Measurements from ENCODE around the gene RASSF8. TPM values are rescaled to one million over a fixed set of nuclear protein-coding genes. Genes with fewer than 3 reads are reported as not detected.

Gene RASSF8
- total RNA-seq, 1 donor from 2014 or later: 85.7 TPM

GRCh38 chr12:26000898-26001297, 42.4 kb downstream of the RASSF8 start:
- ATAC-seq (peak; percentile 19), DNase-seq (no peak)
- intact Hi-C loops (cut with DNase I): no loop called here
- Histone ChIP-seq H3K9me3 (no peaks in the 10 kb centered on the region), H3K27me3 (no peaks in the 10 kb centered on the region), H3K4me1 (peaks cover 7% of the 10 kb centered on the region), H3K27ac (no peak overlapping the region), H3K4me3 (no peak overlapping the region), H3K36me3 (no peaks in the 10 kb centered on the region)
- no peak for TF ChIP-seq CTCF (IDR thresholded peaks at IDR 0.05)

- Histone ChIP-seq H3K4me1 (peaks cover 3% of the 10 kb centered on the region), H3K27me3 (no peaks in the 10 kb centered on the region), H3K4me3 (no peak overlapping the region), H3K9me3 (no peaks in the 10 kb centered on the region), H3K27ac (no peak overlapping the region), H3K36me3 (no peaks in the 10 kb centered on the region)
- ATAC-seq: no peak
- intact Hi-C loops (cut with DNase I): no loop called here
- DNase-seq: no peak
- TF ChIP-seq CTCF (IDR thresholded peaks at IDR 0.05): no peak
Measured at GRCh38 chr12:26001530-26001929, 43.0 kb downstream of the RASSF8 start.

- H3K4me3 ChIP-seq: no peak overlapping the region
- no peaks in the 10 kb centered on the region for H3K36me3 ChIP-seq
- no peaks in the 10 kb centered on the region for H3K9me3 ChIP-seq
- no peak for TF ChIP-seq CTCF (IDR thresholded peaks at IDR 0.05)
- H3K27me3 ChIP-seq: no peaks in the 10 kb centered on the region
- intact Hi-C loops (cut with DNase I): no loop called here
- ATAC-seq (no peak), DNase-seq (no peak)
- no peak overlapping the region for H3K27ac ChIP-seq
- no peaks in the 10 kb centered on the region for H3K4me1 ChIP-seq
Measured at GRCh38 chr12:26003065-26003464, 44.6 kb downstream of the RASSF8 start.

- H3K27ac ChIP-seq: no peak overlapping the region
- H3K9me3 ChIP-seq: no peaks in the 10 kb centered on the region
- H3K27me3 ChIP-seq: no peaks in the 10 kb centered on the region
- DNase-seq: no peak
- intact Hi-C loops (cut with DNase I): no loop called here
- no peak for TF ChIP-seq CTCF (IDR thresholded peaks at IDR 0.05)
- ATAC-seq: no peak
- peaks cover 24% of the 10 kb centered on the region for H3K4me1 ChIP-seq
- H3K36me3 ChIP-seq: no peaks in the 10 kb centered on the region
- H3K4me3 ChIP-seq: no peak overlapping the region
Measured at GRCh38 chr12:26007566-26007965, 49.1 kb downstream of the RASSF8 start.

- Histone ChIP-seq H3K36me3 (no peaks in the 10 kb centered on the region), H3K4me3 (no peak overlapping the region), H3K4me1 (peaks cover 24% of the 10 kb centered on the region), H3K9me3 (no peaks in the 10 kb centered on the region), H3K27me3 (no peaks in the 10 kb centered on the region), H3K27ac (peak overlapping the region; percentile 25)
- intact Hi-C loops (cut with DNase I): no loop called here
- TF ChIP-seq CTCF (IDR thresholded peaks at IDR 0.05): no peak
- no peak for DNase-seq
- no peak for ATAC-seq
Measured at GRCh38 chr12:26009593-26009992, 51.1 kb downstream of the RASSF8 start.

GRCh38 chr12:26010293-26010821, 51.9 kb downstream of the RASSF8 start:
- intact Hi-C loops (cut with DNase I): no loop called here
- no peak for TF ChIP-seq CTCF (IDR thresholded peaks at IDR 0.05)
- no peak overlapping the region for H3K4me3 ChIP-seq
- peak overlapping the region; percentile 25 for H3K27ac ChIP-seq
- no peaks in the 10 kb centered on the region for H3K9me3 ChIP-seq
- ATAC-seq (peak; percentile 23), DNase-seq (no peak)
- H3K36me3 ChIP-seq: no peaks in the 10 kb centered on the region
- H3K27me3 ChIP-seq: no peaks in the 10 kb centered on the region
- H3K4me1 ChIP-seq: peaks cover 24% of the 10 kb centered on the region
